ENCODE data around the gene ATOH8.
A peak's percentile ranks its signal among the peaks of the same experiment; 100 is the strongest.
"Not testable (repeated sequence)": the region's sequence is repeated elsewhere in the genome, so short reads cannot be mapped to it uniquely, and the experiment has no call there.

The ATOH8 gene

DNA sequence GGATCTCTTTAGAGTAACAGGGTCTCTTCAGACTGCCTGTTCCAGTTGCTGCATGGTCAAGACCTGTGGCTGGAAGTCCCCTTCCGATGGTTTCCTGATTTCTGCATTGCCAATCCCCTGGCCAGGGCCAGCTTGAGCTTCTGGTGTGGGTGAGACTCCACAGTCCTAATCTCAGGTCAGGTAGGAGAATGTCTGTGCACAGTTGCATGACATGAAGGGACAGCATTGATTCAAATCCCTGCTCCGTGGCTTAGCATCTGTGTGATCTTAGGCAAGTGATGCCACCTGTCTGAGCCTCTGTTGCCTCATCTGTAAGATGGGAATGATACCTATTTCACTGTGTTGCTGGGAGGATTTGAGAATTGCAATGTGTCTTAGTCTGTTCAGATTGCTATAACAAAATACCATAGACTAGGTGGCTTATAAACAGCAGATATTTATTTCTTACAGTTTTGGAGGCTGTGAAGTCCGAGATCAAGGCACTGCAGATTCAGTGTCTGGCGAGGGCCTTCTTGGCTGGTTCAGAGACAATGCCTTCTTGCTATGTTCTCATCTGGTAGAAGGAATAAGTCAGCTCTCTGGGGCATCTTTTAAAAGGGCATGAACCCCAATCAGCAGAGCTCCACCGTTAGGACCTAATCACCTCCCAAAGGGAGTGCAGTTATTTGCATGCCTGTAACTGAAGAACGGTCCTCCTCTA lies 66.2 kb downstream of the ATOH8 start:
- no peak overlapping the region for H3K27ac ChIP-seq (ENCODE audit: low read depth, low read length)
- H3K27me3 ChIP-seq (ENCODE audit: control insufficient read depth, insufficient read depth, low read length) = no peaks in the 10 kb centered on the region
- H3K9ac ChIP-seq (ENCODE audit: low read length) = no peak overlapping the region
- no peaks in the 10 kb centered on the region for H3K36me3 ChIP-seq (ENCODE audit: control insufficient read depth, insufficient read depth, low read length)
- no peaks in the 10 kb centered on the region for H3K9me3 ChIP-seq (ENCODE audit: control insufficient read depth, insufficient read depth, low read depth, low read length)
- no peak overlapping the region for H3K4me3 ChIP-seq (ENCODE audit: low read depth, low read length)
- peaks cover 10% of the 10 kb centered on the region; the same call in 1 of the 2 replicates for H3K4me1 ChIP-seq (ENCODE audit: control insufficient read depth, insufficient read depth, low read length)

DNA sequence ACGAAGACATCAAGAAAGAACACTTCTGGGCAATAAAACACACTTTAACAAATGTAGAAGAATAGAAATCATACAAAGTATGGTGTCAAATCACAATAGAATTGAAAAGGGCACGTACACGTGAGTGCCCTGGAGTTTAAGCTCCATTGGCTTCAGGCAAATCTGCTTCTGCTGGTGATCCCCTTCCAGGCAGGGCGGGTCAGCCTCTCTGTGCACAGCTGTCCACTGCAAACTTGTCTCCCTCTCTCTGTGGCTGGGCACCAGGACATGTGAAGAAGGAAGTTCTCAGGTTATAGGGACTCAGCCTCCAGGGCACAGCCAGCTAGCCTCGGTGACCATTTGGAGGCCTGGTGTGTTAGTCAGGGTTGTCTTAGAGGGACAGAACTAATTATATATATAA lies 69.0 kb downstream of the ATOH8 start:
- no peak overlapping the region for H3K4me3 ChIP-seq (ENCODE audit: low read depth, low read length)
- peaks cover 10% of the 10 kb centered on the region for H3K4me1 ChIP-seq (ENCODE audit: control insufficient read depth, insufficient read depth, low read length)
- no peak overlapping the region for H3K9ac ChIP-seq (ENCODE audit: low read length)
- no peaks in the 10 kb centered on the region for H3K9me3 ChIP-seq (ENCODE audit: control insufficient read depth, insufficient read depth, low read depth, low read length)
- H3K27ac ChIP-seq (ENCODE audit: low read depth, low read length) = no peak overlapping the region
- H3K27me3 ChIP-seq (ENCODE audit: control insufficient read depth, insufficient read depth, low read length) = no peaks in the 10 kb centered on the region
- H3K36me3 ChIP-seq (ENCODE audit: control insufficient read depth, insufficient read depth, low read length) = no peaks in the 10 kb centered on the region

DNA sequence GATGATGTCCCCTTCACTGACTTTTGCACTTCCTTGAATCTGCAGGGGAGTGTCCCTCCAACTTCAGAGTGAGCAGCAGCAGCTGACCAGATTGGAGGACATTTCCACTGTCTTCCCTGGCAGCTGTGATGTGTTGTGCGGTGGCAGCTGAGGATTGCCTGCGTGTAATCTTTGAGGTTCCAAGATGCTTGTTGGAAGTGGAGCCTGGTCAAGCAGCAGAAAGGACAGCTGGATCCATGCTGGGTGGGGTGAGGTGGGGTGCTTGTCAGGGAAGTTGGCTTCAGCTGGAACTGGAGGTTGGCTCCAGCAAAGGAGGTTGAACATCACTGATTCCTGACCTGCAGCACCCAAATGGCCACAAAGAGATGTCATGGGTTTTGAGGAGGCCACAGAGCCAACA lies 70.2 kb downstream of the ATOH8 start:
- H3K9me3 ChIP-seq (ENCODE audit: control insufficient read depth, insufficient read depth, low read depth, low read length) = no peaks in the 10 kb centered on the region
- no peak overlapping the region for H3K4me3 ChIP-seq (ENCODE audit: low read depth, low read length)
- peaks cover 11% of the 10 kb centered on the region for H3K4me1 ChIP-seq (ENCODE audit: control insufficient read depth, insufficient read depth, low read length)
- H3K27ac ChIP-seq (ENCODE audit: low read depth, low read length) = no peak overlapping the region
- H3K36me3 ChIP-seq (ENCODE audit: control insufficient read depth, insufficient read depth, low read length) = no peaks in the 10 kb centered on the region
- no peaks in the 10 kb centered on the region for H3K27me3 ChIP-seq (ENCODE audit: control insufficient read depth, insufficient read depth, low read length)
- no peak overlapping the region for H3K9ac ChIP-seq (ENCODE audit: low read length)

DNA sequence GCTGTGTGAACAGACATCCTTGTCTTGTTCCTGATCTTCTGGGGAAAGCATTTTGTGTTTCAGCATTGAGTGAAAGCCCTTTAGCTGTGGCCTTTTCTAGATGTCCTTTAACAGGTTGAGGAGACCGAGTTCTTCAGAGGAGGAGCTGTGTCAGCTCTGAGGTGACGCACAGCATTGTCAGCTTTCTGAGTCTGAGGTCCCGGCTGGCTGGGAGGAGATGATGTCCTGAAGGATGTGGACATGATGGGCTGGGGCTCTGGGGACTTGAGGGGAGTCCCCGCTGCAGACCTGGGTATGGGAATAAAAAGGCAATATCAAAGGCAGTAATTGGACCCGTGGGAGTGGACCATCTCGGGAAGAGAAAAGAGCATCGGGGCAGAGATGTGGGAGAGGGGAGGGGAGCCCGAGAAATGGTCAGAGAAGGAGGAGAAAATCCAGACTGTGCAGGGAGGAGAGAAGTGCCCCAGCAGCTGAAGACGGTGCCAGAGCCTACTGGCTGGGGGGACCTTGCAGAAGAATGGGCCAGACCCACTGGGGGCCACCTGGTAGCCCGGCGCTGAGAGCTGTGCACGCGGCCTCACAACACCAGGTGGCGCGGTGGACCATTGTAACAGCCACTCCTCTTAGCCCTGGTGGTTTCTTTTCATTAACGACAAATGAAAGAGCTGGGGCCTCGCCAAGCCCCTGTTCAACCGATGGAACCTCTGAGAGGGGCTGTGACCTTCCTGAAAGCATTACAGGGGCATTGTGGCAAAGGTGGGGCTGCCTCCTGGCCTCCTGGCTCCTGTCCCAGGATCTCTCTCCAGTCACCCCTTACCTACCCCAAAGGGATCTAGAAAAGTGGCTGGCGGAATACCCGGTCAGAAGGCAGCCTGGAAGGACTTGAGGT lies 73.4 kb downstream of the ATOH8 start:
- Histone ChIP-seq H3K9ac (ENCODE audit: low read length) (peak overlapping the region; percentile 37), H3K27me3 (ENCODE audit: control insufficient read depth, insufficient read depth, low read length) (no peaks in the 10 kb centered on the region), H3K9me3 (ENCODE audit: control insufficient read depth, insufficient read depth, low read depth, low read length) (no peaks in the 10 kb centered on the region), H3K4me3 (ENCODE audit: low read depth, low read length) (peak overlapping the region; percentile 34), H3K36me3 (ENCODE audit: control insufficient read depth, insufficient read depth, low read length) (no peaks in the 10 kb centered on the region), H3K27ac (ENCODE audit: low read depth, low read length) (no peak overlapping the region), H3K4me1 (ENCODE audit: control insufficient read depth, insufficient read depth, low read length) (peaks cover 11% of the 10 kb centered on the region)

DNA sequence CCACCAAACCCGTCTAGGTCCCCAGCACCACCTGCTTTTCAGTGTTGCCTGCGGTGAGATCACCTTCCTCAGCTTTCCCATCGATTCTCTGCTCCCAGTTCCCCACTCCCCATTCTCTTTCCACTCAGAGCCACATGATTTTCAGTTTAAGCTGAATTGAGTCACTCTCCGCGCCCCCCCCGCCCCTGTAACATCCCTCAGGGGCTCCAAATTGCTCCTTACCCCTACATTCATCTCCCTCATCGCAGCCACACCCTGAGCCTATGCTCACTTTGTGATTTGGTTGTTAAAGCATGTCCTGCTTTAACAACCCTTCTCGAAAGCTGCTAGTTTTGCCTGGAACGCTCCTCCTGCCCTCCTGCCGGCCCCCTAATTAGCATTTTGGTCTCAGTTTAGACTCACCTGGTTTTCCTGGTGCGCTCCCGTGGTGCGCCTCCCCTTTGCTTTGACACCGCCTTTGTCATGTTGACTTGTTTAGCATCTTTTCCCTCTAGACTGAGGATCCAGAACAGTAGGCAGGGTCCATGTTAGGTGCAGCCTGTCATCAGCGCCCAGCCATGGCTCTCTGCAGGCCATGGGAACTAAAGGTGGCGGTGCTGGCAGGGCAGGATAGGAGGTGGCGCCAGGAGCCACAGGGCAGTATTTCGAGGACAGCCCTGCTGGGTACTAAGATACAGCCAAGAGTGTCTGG lies 74.2 kb downstream of the ATOH8 start:
- H3K9me3 ChIP-seq (ENCODE audit: control insufficient read depth, insufficient read depth, low read depth, low read length) = no peaks in the 10 kb centered on the region
- H3K27ac ChIP-seq (ENCODE audit: low read depth, low read length) = no peak overlapping the region
- H3K27me3 ChIP-seq (ENCODE audit: control insufficient read depth, insufficient read depth, low read length) = no peaks in the 10 kb centered on the region
- H3K36me3 ChIP-seq (ENCODE audit: control insufficient read depth, insufficient read depth, low read length) = no peaks in the 10 kb centered on the region
- H3K9ac ChIP-seq (ENCODE audit: low read length) = peak overlapping the region; percentile 37
- H3K4me1 ChIP-seq (ENCODE audit: control insufficient read depth, insufficient read depth, low read length) = peaks cover 11% of the 10 kb centered on the region
- H3K4me3 ChIP-seq (ENCODE audit: low read depth, low read length) = peak overlapping the region; percentile 34

DNA sequence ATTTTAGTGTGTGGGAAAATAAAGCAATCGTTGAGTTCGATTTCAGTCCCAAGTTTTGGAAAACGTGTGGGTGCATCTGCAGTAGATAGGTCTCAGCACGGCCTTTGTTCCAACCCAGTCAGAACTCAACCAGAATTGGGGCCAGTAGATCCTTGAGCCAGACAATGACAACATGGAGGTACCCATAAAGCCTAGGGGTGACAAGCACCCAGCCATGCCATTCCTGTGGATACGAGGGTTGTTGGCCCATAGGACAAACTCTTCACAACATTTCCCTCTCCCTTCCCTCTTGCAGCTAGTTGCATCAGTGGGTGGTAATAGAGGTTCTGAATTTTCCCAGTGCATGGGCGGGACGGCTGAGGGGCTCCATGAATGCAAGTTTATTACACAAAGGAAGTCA lies 74.9 kb downstream of the ATOH8 start:
- Histone ChIP-seq H3K36me3 (ENCODE audit: control insufficient read depth, insufficient read depth, low read length) (no peaks in the 10 kb centered on the region), H3K27me3 (ENCODE audit: control insufficient read depth, insufficient read depth, low read length) (no peaks in the 10 kb centered on the region), H3K9ac (ENCODE audit: low read length) (no peak overlapping the region), H3K27ac (ENCODE audit: low read depth, low read length) (no peak overlapping the region), H3K4me3 (ENCODE audit: low read depth, low read length) (no peak overlapping the region), H3K9me3 (ENCODE audit: control insufficient read depth, insufficient read depth, low read depth, low read length) (no peaks in the 10 kb centered on the region), H3K4me1 (ENCODE audit: control insufficient read depth, insufficient read depth, low read length) (peaks cover 11% of the 10 kb centered on the region)

DNA sequence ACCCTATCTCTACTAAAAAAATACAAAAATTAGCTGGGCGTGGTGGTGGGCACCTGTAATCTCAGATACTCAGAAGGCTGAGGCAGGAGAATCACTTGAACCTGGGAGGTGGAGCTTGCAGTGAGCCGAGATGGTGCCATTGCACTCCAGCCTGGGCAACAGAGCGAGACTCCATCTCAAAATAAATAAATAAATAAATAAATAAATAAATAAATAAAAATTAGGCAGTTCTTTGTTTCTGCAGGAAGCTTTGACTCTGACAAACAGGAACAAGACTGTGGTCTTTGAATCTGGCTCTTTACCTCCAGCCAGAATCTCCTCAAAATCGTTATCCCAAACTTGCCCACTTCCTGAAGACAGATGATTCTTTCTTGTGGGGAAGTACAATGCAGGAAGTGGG lies 75.6 kb downstream of the ATOH8 start:
- H3K27me3 ChIP-seq (ENCODE audit: control insufficient read depth, insufficient read depth, low read length); H3K36me3 ChIP-seq (ENCODE audit: control insufficient read depth, insufficient read depth, low read length); H3K27ac ChIP-seq (ENCODE audit: low read depth, low read length); H3K9ac ChIP-seq (ENCODE audit: low read length); H3K9me3 ChIP-seq (ENCODE audit: control insufficient read depth, insufficient read depth, low read depth, low read length); H3K4me3 ChIP-seq (ENCODE audit: low read depth, low read length): not testable (repeated sequence)
- H3K4me1 ChIP-seq (ENCODE audit: control insufficient read depth, insufficient read depth, low read length) = peaks cover 11% of the 10 kb centered on the region

DNA sequence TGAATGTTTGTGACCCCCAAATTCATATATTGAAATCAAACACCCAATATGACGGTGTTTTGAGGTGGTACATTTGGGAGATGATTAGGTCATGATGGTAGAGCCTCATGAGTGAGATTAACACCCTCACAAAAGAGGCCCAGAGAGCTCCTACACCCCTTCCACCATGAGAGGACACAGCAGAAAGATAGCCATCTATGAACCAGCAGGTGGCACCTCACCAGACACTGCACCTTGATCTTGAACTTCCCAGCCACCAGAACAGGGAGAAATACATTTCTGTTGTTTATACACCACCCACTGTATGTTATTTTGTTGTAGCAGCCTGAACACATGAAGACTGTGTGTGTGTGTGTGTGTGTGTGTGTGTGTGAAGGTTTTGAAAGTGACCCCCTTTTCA lies 76.9 kb downstream of the ATOH8 start:
- H3K36me3 ChIP-seq (ENCODE audit: control insufficient read depth, insufficient read depth, low read length) = no peaks in the 10 kb centered on the region
- H3K4me3 ChIP-seq (ENCODE audit: low read depth, low read length) = no peak overlapping the region
- no peaks in the 10 kb centered on the region for H3K27me3 ChIP-seq (ENCODE audit: control insufficient read depth, insufficient read depth, low read length)
- no peak overlapping the region for H3K9ac ChIP-seq (ENCODE audit: low read length)
- H3K9me3 ChIP-seq (ENCODE audit: control insufficient read depth, insufficient read depth, low read depth, low read length) = no peaks in the 10 kb centered on the region
- peaks cover 11% of the 10 kb centered on the region for H3K4me1 ChIP-seq (ENCODE audit: control insufficient read depth, insufficient read depth, low read length)
- H3K27ac ChIP-seq (ENCODE audit: low read depth, low read length) = no peak overlapping the region

DNA sequence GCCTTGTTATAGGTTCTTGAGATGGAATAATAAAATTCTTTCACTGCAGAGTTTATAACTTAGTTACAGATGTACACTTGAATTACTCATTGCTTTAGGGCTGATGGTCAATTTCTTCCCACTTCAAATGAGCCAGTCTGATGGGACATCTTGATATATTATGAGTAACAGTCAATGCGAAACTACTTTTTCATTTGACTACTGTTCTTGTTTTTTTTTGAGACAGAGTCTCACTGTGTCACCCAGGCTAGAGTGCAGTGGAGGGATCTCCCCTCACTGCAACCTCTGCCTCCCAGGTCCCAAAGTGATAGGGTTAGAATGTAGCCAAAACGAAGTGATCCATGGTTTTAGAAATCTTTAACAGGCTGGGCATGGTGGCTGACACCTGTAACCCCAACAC lies 77.9 kb downstream of the ATOH8 start:
- H3K36me3 ChIP-seq (ENCODE audit: control insufficient read depth, insufficient read depth, low read length) = no peaks in the 10 kb centered on the region
- no peak overlapping the region for H3K4me3 ChIP-seq (ENCODE audit: low read depth, low read length)
- H3K4me1 ChIP-seq (ENCODE audit: control insufficient read depth, insufficient read depth, low read length) = peaks cover 11% of the 10 kb centered on the region
- no peaks in the 10 kb centered on the region for H3K9me3 ChIP-seq (ENCODE audit: control insufficient read depth, insufficient read depth, low read depth, low read length)
- no peak overlapping the region for H3K27ac ChIP-seq (ENCODE audit: low read depth, low read length)
- no peaks in the 10 kb centered on the region for H3K27me3 ChIP-seq (ENCODE audit: control insufficient read depth, insufficient read depth, low read length)
- no peak overlapping the region for H3K9ac ChIP-seq (ENCODE audit: low read length)

DNA sequence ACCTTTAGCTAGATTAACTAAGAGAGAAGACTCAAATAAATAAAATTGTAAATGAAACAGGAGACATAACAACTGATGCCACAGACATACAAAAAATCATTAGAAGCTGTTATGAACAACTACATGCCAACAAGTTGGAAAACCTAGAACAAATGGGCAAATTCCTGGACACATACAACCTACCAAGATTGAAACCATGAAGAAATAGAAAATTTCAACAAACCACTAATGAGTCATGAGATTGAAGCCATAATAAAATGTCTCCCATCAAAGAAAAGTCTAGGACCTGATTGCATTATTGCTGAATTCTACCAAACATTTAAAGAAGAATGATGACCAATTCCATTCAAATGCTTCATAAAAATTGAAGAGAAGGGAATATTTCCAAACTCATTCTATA lies 80.7 kb downstream of the ATOH8 start:
- no peaks in the 10 kb centered on the region for H3K9me3 ChIP-seq (ENCODE audit: control insufficient read depth, insufficient read depth, low read depth, low read length)
- no peaks in the 10 kb centered on the region for H3K4me1 ChIP-seq (ENCODE audit: control insufficient read depth, insufficient read depth, low read length)
- no peak overlapping the region for H3K9ac ChIP-seq (ENCODE audit: low read length)
- H3K36me3 ChIP-seq (ENCODE audit: control insufficient read depth, insufficient read depth, low read length) = no peaks in the 10 kb centered on the region
- H3K27ac ChIP-seq (ENCODE audit: low read depth, low read length) = no peak overlapping the region
- H3K4me3 ChIP-seq (ENCODE audit: low read depth, low read length) = no peak overlapping the region
- H3K27me3 ChIP-seq (ENCODE audit: control insufficient read depth, insufficient read depth, low read length) = no peaks in the 10 kb centered on the region

Data from HUES6 (cell line).